ENCODE data around the gene MYH7. TPM values are rescaled to one million over a fixed set of nuclear protein-coding genes. Genes with fewer than 3 reads are reported as not detected.

Gene MYH7
- total and polyA plus RNA-seq, 8 donors = 0.23 to 4.9 (median 2.4) TPM; not detected in 4

DNA sequence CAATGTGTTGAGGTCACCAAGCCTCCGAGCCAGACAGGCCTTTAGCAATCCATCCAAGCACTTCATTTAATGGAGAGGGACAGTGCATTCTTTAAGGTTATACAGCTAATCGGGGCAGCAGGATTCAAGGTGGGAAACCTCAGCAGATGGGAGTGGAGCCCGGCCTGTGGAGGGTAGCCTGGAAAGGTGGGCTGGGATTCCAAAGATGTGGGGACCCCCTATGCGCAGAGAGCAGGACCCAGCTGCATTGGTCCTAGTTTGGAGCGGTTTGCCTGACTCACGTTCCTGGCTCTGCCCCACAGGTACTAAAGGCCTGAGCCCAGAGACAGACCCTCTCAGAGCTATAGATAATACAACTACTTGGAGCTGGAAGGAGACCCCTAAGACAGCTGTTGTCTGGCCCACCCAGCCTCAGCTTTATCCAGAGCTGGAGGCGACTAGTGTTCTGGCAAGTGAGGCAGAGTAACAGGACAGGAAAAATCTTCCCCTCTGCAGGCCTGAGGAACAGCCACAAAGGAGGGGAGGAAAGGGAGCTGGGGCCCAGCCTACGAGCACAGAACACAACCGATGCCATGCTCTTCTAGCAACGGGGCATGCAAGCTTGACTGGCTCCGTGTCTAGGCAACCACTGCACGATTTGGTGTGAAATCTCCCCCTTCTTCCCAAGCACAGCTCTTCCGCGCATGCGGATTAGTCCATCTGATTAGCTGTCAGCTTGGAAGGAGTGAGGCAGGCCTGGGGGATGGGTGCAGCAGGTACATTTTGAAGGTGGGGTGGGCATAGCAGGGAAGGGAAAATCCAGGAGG lies 1.1 kb upstream of the MYH7 start:
- peaks cover 0 to 7% (median 0%) of the 10 kb centered on the region in 3 donors for H3K27me3 ChIP-seq
- intact Hi-C loops (cut with DNase I; ENCODE audit: low total_unique reads) = no loop called here
- no peak overlapping the region for H3K27ac ChIP-seq
- no peaks in the 10 kb centered on the region for H3K4me1 ChIP-seq
- no peaks in the 10 kb centered on the region for H3K9me3 ChIP-seq
- no peak for TF ChIP-seq EP300 (IDR thresholded peaks at IDR 0.05)
- TF ChIP-seq POLR2A (IDR thresholded peaks at IDR 0.05) = no peak
- no peak for TF ChIP-seq CTCF (IDR thresholded peaks at IDR 0.05)
- TF ChIP-seq POLR2AphosphoS5 (IDR thresholded peaks at IDR 0.05) = no peak
- no peak overlapping the region for H3K4me3 ChIP-seq
- 63 to 66% (median 66%) methylated on average over 15 of the region's 15 CpGs for WGBS, 5 donors
- peak in 1 of 2 donors; percentile 84 for DNase-seq
- no peaks in the 10 kb centered on the region for H3K36me3 ChIP-seq

DNA sequence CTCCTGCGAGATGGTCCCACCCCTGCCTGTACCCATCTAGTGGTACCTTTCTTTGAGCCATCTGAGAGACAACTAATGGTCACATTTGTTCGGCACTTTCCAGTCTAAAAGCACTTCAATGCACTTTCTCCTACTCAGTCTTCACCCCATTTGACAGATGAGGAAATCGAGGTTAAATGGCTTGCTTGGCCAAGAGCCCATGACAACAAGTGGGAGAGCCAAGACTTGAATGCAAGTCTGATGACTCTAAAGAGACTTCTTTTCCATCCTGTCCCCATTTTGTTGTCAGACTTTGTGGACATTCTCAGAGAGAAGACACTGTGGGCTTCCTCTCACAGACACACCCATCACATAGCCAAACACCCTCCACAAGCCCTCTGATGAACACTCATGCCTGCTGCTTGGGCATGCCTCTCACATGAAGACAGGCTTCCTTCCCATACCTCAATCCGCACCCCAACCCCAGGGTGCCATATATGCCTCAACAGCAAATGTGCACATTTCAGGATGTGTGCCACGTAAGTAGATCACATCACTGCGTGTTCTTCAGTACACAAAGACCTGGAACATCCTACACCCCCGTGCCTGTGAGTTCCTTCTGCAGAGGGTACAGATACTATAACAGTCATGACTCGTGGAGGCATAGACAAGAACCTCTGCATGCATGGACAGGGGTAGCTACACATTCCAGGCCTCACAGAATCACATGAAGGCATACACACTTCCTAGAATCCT lies 805 bp downstream of the MYH7 start:
- 78 to 90% (median 81%) methylated on average over 8 of the region's 8 CpGs for WGBS, 5 donors
- Histone ChIP-seq H3K27me3 (peaks cover 0 to 7% (median 0%) of the 10 kb centered on the region in 3 donors), H3K4me1 (no peaks in the 10 kb centered on the region), H3K9me3 (no peaks in the 10 kb centered on the region), H3K36me3 (no peaks in the 10 kb centered on the region), H3K4me3 (no peak overlapping the region), H3K27ac (no peak overlapping the region)
- intact Hi-C loops (cut with DNase I; ENCODE audit: low total_unique reads) = no loop called here
- DNase-seq = peak in 1 of 2 donors; percentile 9
- TF ChIP-seq POLR2AphosphoS5 (IDR thresholded peaks at IDR 0.05) = no peak
- no peak for TF ChIP-seq CTCF (IDR thresholded peaks at IDR 0.05)
- no peak for TF ChIP-seq POLR2A (IDR thresholded peaks at IDR 0.05)
- no peak for TF ChIP-seq EP300 (IDR thresholded peaks at IDR 0.05)

DNA sequence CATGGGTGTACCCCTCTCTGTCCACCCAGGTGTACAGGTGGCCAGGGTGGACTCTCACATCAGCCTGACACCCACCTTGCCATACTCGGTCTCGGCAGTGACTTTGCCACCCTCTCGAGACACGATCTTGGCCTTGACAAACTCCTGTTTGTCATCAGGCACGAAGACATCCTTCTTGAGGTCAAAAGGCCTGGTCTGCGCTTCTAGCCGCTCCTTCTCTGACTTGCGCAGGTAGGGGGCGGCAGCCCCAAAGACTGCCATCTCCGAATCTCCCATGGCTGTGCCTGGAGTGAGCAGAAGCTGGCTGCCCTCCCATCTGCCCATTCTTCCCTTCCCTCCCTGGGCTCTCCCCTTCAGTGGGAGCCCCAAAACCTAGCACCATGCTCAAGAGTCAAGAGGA lies 2.0 kb downstream of the MYH7 start:
- no peak overlapping the region for H3K27ac ChIP-seq
- TF ChIP-seq POLR2AphosphoS5 (IDR thresholded peaks at IDR 0.05) = no peak
- no peak for TF ChIP-seq EP300 (IDR thresholded peaks at IDR 0.05)
- TF ChIP-seq POLR2A (IDR thresholded peaks at IDR 0.05) = no peak
- no peak for TF ChIP-seq CTCF (IDR thresholded peaks at IDR 0.05)
- H3K4me1 ChIP-seq = no peaks in the 10 kb centered on the region
- H3K4me3 ChIP-seq = no peak overlapping the region
- no peaks in the 10 kb centered on the region for H3K36me3 ChIP-seq
- intact Hi-C loops (cut with DNase I; ENCODE audit: low total_unique reads) = no loop called here
- WGBS, 5 donors = 78 to 87% (median 79%) methylated on average over 10 of the region's 10 CpGs
- DNase-seq = no peak
- H3K9me3 ChIP-seq = no peaks in the 10 kb centered on the region
- H3K27me3 ChIP-seq = peaks cover 0 to 17% (median 0%) of the 10 kb centered on the region in 3 donors

DNA sequence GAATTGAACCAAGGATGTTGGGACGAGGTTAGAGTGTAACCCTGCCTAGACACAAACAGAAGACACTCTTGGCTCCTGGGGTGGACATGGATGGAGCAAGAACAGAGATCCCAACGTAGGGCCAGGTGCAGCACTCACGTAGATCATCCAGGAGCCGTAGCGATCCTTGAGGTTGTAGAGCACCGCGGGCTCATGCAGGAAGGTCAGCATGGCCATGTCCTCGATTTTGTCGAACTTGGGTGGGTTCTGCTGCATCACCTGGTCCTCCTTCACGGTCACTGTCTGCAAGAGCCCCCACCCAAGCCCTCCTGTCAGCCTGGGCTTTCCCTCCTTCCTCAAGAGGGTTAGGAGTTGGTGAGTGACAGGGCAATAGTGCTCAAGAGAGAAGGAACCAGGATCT lies 2.5 kb downstream of the MYH7 start:
- Histone ChIP-seq H3K27me3 (peaks cover 0 to 17% (median 0%) of the 10 kb centered on the region in 3 donors), H3K9me3 (no peaks in the 10 kb centered on the region), H3K4me1 (no peaks in the 10 kb centered on the region), H3K36me3 (no peaks in the 10 kb centered on the region), H3K4me3 (no peak overlapping the region), H3K27ac (no peak overlapping the region)
- TF ChIP-seq CTCF (IDR thresholded peaks at IDR 0.05) = no peak
- no peak for TF ChIP-seq POLR2A (IDR thresholded peaks at IDR 0.05)
- WGBS, 5 donors = 82 to 90% (median 85%) methylated on average over 10 of the region's 10 CpGs
- DNase-seq = no peak
- intact Hi-C loops (cut with DNase I; ENCODE audit: low total_unique reads) = no loop called here
